Measurements from ENCODE around the gene AMMECR1L. TPM values are rescaled to one million over a fixed set of nuclear protein-coding genes. Genes with fewer than 3 reads are reported as not detected.

AMMECR1L gene
- total RNA-seq, 1 experiment from 2014 or later = 19.1 TPM

GRCh38 chr2:127893494-127893893 is 7.7 kb upstream of the AMMECR1L start:
- H3K4me1 ChIP-seq (ENCODE audit: control insufficient read depth in 1 of 2, insufficient read depth in 2 of 2, low read length in 2 of 2) = no peaks in the 10 kb centered on the region
- ChIA-PET POLR2A (no interaction called here), RAD21 (ENCODE audit: low non-redundant PET in 1 of 2, low total read pairs in 2 of 2, uncharacterized antibody in 2 of 2, unreplicated experiment in 2 of 2) (no interaction called here), CTCF (no interaction called here)
- H4K20me1 ChIP-seq (ENCODE audit: insufficient read depth) = no peaks in the 10 kb centered on the region
- no peaks in the 10 kb centered on the region for H3K36me3 ChIP-seq (ENCODE audit: control insufficient read depth in 1 of 2, insufficient read depth in 2 of 2, low read length in 2 of 2)
- no peak for DNase-seq (ENCODE audit: low read depth, low spot score)
- H3K27me3 ChIP-seq (ENCODE audit: insufficient read depth, low read length) = no peaks in the 10 kb centered on the region
- no peaks in the 10 kb centered on the region for H3K79me2 ChIP-seq (ENCODE audit: insufficient read depth, low read length)
- intact Hi-C loops (cut with micrococcal nuclease) = no loop called here
- no peak for ATAC-seq
- H3K4me3 ChIP-seq (replicated peaks in 1 of 2; ENCODE audit: low read depth in 1 of 2, low read length in 2 of 2) = no peak overlapping the region
- H2AFZ ChIP-seq (ENCODE audit: low read depth, low read length, poor library complexity, severe bottlenecking) = no peak overlapping the region
- no peaks in the 10 kb centered on the region for H3K9me2 ChIP-seq (ENCODE audit: insufficient read depth)
- TF ChIP-seq RAD21 (IDR thresholded peaks at IDR 0.05; ENCODE audit: low read depth) (no peak), EZH2phosphoT487 (IDR thresholded peaks at IDR 0.05; ENCODE audit: borderline replicate concordance) (no peak)
- H3K9me3 ChIP-seq (ENCODE audit: control insufficient read depth in 1 of 2, insufficient read depth in 1 of 2, low read depth in 1 of 2, low read length in 2 of 2) = no peaks in the 10 kb centered on the region
- H3K27ac ChIP-seq (ENCODE audit: low read depth, low read length) = no peak overlapping the region
- BruUV-seq (replicated peaks) = no TSS peak
- no peak overlapping the region for H3K4me2 ChIP-seq (ENCODE audit: low read length)
- no peak overlapping the region for H3K9ac ChIP-seq (ENCODE audit: low read length)

GRCh38 chr2:127893033-127893432 is 7.3 kb upstream of the AMMECR1L start:
- no peak for TF ChIP-seq SRF (IDR thresholded peaks at IDR 0.05; ENCODE audit: low read depth)
- ChIA-PET CTCF (no interaction called here), POLR2A (no interaction called here), RAD21 (ENCODE audit: low non-redundant PET in 1 of 2, low total read pairs in 2 of 2, uncharacterized antibody in 2 of 2, unreplicated experiment in 2 of 2) (no interaction called here)
- Histone ChIP-seq H3K9me2 (ENCODE audit: insufficient read depth) (no peaks in the 10 kb centered on the region), H4K20me1 (ENCODE audit: insufficient read depth) (no peaks in the 10 kb centered on the region), H3K4me2 (ENCODE audit: low read length) (no peak overlapping the region), H3K79me2 (ENCODE audit: insufficient read depth, low read length) (no peaks in the 10 kb centered on the region), H3K4me1 (ENCODE audit: control insufficient read depth in 1 of 2, insufficient read depth in 2 of 2, low read length in 2 of 2) (no peaks in the 10 kb centered on the region), H3K36me3 (ENCODE audit: control insufficient read depth in 1 of 2, insufficient read depth in 2 of 2, low read length in 2 of 2) (no peaks in the 10 kb centered on the region), H3K27me3 (ENCODE audit: insufficient read depth, low read length) (no peaks in the 10 kb centered on the region), H3K9me3 (ENCODE audit: control insufficient read depth in 1 of 2, insufficient read depth in 1 of 2, low read depth in 1 of 2, low read length in 2 of 2) (no peaks in the 10 kb centered on the region), H2AFZ (ENCODE audit: low read depth, low read length, poor library complexity, severe bottlenecking) (no peak overlapping the region), H3K27ac (ENCODE audit: low read depth, low read length) (no peak overlapping the region), H3K9ac (ENCODE audit: low read length) (no peak overlapping the region), H3K4me3 (replicated peaks in 1 of 2; ENCODE audit: low read depth in 1 of 2, low read length in 2 of 2) (no peak overlapping the region)
- no TSS peak for BruUV-seq (replicated peaks)
- DNase-seq (ENCODE audit: low read depth, low spot score) (no peak), ATAC-seq (no peak)
- intact Hi-C loops (cut with micrococcal nuclease) = no loop called here

GRCh38 chr2:127891811-127892210 is 6.1 kb upstream of the AMMECR1L start:
- H4K20me1 ChIP-seq (ENCODE audit: insufficient read depth) = no peaks in the 10 kb centered on the region
- H3K27ac ChIP-seq (ENCODE audit: low read depth, low read length) = no peak overlapping the region
- no peaks in the 10 kb centered on the region for H3K9me2 ChIP-seq (ENCODE audit: insufficient read depth)
- no peak overlapping the region for H2AFZ ChIP-seq (ENCODE audit: low read depth, low read length, poor library complexity, severe bottlenecking)
- RAD21 ChIA-PET (ENCODE audit: low non-redundant PET in 1 of 2, low total read pairs in 2 of 2, uncharacterized antibody in 2 of 2, unreplicated experiment in 2 of 2) = no interaction called here
- no peak overlapping the region for H3K4me2 ChIP-seq (ENCODE audit: low read length)
- H3K9ac ChIP-seq (ENCODE audit: low read length) = no peak overlapping the region
- ATAC-seq = no peak
- H3K27me3 ChIP-seq (ENCODE audit: insufficient read depth, low read length) = no peaks in the 10 kb centered on the region
- no peak overlapping the region for H3K4me3 ChIP-seq (replicated peaks in 1 of 2; ENCODE audit: low read depth in 1 of 2, low read length in 2 of 2)
- BruUV-seq (replicated peaks) = no TSS peak
- 0 out of 2 replicates have a peak, but pooled peaks cover 5% of the 10 kb centered on the region for H3K79me2 ChIP-seq (ENCODE audit: insufficient read depth, low read length)
- intact Hi-C loops (cut with micrococcal nuclease) = no loop called here
- no peaks in the 10 kb centered on the region for H3K9me3 ChIP-seq (ENCODE audit: control insufficient read depth in 1 of 2, insufficient read depth in 1 of 2, low read depth in 1 of 2, low read length in 2 of 2)
- POLR2A ChIA-PET = no interaction called here
- CTCF ChIA-PET = no interaction called here
- no peaks in the 10 kb centered on the region for H3K36me3 ChIP-seq (ENCODE audit: control insufficient read depth in 1 of 2, insufficient read depth in 2 of 2, low read length in 2 of 2)
- TF ChIP-seq ATF3 (IDR thresholded peaks at IDR 0.05) (no peak), SIN3A (IDR thresholded peaks at IDR 0.05; ENCODE audit: low read depth) (no peak), CBX3 (IDR thresholded peaks at IDR 0.05; ENCODE audit: low read depth) (no peak), RAD21 (IDR thresholded peaks at IDR 0.05; ENCODE audit: low read depth) (no peak), EZH2 (IDR thresholded peaks at IDR 0.05) (no peak), CTCF (IDR thresholded peaks at IDR 0.05 in 2 of 3, conservative IDR thresholded peaks at IDR 0.05 in 1 of 3; ENCODE audit: borderline replicate concordance in 1 of 3, insufficient read depth in 1 of 3, low read depth in 2 of 3, low read length in 2 of 3) (no peak), MAX (IDR thresholded peaks at IDR 0.05) (no peak)
- H3K4me1 ChIP-seq (ENCODE audit: control insufficient read depth in 1 of 2, insufficient read depth in 2 of 2, low read length in 2 of 2) = peaks cover 6 to 8% of the 10 kb centered on the region in 2 experiments; a peak in 3 of 4 replicates
- DNase-seq (ENCODE audit: low read depth, low spot score) = no peak

Data from HCT116 (cell line).